Adipose tissue (tissue), 3 donors: Measurements from ENCODE around the gene ATG9B. TPM values are rescaled to one million over a fixed set of nuclear protein-coding genes. Genes with fewer than 3 reads are reported as not detected.

Experiments used
- H3K27ac ChIP-seq: one replicate; pipeline ENCODE4 v1.5.1; 2013; ENCODE audit warnings: low read depth, low read length
- WGBS, 3 donors: extraction: QIAGEN DNeasy Blood & Tissue Kit; methylation state at CpG; one replicate each; pipeline ENCODE4 v1.1.7; 2013; 5-methylcytosine and 5-hydroxymethylcytosine counted together
- polyA plus RNA-seq, 3 donors: library from polyadenylated mRNA; stranded (reverse); fragments of 200-250 nt; gene quantifications; one replicate each; pipeline ENCODE4 v1.2.3, GENCODE V29; 2013
- donor health status: healthy with polysubstance abuse.
- donor health status: Bipolar disorder and iron deficiency.
- donor health status: healthy.

ATG9B gene
- polyA plus RNA-seq, 3 donors = 0.11 to 2.1 (median 0.37) TPM

DNA sequence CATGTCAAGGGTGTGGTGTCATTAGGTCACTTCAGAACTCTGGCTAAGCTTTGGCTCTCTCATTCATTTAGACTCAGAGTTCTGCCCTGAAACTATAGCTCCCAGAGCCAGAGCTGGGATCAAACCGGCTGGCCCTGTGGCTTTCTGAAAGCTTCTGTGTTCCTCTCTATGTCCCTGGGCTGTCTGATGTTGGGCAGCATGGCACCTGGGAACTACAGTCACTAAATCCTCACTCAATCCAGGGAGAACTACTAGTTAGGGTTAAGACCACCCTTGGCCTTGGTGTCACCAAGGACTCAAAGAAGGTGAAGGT, 13.2 kb downstream of the ATG9B start:
- 53 to 73% (median 56%) methylated on average over 1 of the region's 1 CpG for WGBS, 3 donors
- H3K27ac ChIP-seq = no peak overlapping the region

DNA sequence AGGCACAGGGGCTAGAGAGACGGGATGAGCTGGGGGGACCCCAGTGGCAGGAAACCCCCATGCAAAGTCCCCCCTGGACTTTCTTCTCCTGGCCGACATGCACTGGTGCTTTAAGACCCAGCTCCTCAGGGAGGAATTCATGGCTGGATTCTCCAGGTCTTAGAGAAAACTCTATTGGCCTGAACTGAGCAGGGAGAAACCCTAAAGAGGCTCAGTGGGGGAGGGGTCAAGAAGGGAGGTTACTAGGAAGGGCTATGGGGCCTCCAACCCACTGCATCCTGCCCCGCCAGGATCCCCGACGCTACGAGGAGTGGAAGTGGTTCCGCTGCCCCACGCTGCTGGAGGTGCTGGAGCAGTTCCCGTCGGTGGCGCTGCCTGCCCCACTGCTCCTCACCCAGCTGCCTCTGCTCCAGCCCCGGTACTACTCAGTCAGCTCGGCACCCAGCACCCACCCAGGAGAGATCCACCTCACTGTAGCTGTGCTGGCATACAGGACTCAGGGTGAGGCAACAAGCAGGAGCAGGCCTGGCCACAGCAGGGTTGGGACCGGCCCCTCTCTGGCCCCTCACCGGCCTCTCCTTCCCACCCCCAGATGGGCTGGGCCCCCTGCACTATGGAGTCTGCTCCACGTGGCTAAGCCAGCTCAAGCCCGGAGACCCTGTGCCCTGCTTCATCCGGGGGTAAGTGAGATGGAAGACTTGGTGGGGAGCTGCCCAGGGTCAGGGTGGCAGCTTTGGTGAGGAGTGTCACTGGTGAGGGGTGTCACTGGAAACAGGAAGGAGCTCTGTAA, 13.8 kb downstream of the ATG9B start:
- WGBS, 3 donors = 22 to 32% (median 31%) methylated on average over 17 to 18 of the region's 18 CpGs
- H3K27ac ChIP-seq = no peak overlapping the region

DNA sequence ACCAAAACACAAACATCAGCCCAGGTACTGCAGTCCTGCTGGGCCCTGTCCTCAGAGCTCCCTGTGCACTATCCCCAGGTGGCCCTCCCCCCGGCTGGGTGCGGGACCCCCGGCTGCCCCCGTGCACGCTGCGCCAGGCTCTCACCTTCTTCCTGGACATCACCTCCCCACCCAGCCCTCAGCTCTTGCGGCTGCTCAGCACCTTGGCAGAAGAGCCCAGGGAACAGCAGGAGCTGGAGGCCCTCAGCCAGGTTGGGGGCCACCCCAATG, 14.3 kb downstream of the ATG9B start:
- WGBS, 3 donors = 36 to 63% (median 48%) methylated on average over 7 of the region's 7 CpGs

DNA sequence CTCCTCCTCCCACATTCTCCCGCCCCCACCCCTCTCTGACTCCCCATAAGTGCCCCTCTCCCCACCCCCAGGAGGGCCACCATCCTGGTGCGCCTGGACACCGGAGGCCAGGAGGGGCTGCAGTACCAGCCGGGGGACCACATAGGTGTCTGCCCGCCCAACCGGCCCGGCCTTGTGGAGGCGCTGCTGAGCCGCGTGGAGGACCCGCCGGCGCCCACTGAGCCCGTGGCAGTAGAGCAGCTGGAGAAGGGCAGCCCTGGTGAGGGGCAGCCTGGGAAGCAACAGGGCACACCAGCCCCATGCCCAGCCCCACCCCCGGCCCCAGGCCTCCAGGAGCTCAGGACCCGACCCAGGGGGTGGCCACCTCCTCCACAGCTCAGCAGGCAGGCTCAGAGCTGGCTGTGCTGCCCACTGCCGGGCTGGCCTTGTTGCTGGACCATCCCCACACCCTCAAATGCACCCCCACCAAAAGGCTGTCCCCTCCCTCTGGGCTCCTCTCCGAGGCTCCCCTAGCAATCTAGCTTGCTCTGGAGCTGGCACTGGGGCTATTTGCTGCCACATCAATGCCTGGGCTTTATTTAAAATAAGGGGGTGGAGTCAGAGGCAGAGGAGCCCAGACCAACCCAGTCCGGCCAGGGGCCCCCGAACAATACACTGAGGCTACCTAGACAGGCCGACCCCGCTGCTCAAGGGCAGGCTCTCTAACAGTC, 14.8 kb downstream of the ATG9B start:
- WGBS, 3 donors = 56 to 73% (median 71%) methylated on average over 15 to 22 of the region's 22 CpGs
- no peak overlapping the region for H3K27ac ChIP-seq

More for the DNA sequence above, 14.3 kb downstream of the ATG9B start:
- no peak overlapping the region for H3K27ac ChIP-seq

DNA sequence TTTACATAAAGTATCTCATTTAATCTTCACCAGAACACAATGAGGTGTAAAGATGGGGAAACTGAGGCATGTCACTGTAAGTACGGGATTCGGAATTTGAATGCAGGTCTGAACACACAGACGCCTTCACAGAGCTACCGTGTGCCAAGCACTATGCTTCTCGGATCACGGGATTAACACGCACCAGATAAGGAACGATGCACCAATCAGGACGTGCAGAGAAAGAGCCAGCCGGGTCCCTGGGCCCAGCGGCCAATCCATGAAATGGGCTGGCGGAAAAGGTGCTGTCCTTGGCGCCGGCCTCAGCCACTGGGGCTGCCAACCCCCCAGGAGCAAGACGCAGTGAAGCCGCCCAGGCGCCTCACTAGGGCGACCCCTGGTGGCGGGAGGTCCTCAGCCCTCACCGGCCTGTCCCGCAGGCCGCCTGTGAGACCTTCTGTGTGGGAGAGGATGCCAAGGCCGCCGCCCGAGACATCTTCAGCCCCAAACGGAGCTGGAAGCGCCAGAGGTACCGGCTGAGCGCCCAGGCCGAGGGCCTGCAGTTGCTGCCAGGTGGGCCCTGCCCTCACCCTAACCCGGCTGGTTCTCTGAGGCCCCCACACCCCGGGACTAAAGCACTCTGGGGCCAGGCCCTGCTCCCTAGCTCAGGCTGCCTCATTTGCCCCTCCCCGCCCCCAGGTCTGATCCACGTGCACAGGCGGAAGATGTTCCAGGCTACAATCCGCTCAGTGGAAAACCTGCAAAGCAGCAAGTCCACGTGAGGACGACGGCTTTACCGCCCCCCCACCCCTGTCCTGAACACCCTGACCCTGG, 15.6 kb downstream of the ATG9B start:
- H3K27ac ChIP-seq = no peak overlapping the region
- 34 to 56% (median 50%) methylated on average over 40 of the region's 40 CpGs for WGBS, 3 donors

DNA sequence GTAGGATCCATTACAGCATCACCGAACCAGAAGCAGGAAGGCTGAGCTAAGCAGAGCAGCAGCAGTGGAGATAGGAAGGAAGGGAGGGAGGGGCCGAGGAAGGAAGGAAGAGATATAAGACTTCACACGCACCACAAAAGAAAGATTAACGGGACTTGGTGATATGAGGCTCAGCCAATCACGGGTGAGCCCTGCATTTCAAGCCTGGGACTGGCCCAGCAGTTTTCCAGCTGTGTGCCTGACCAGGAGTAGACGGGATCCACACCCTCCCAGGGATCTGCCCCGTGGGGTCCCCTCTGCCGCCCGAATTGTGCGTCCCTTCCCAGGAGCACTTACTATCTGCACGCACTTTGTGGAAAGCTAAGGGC, 16.2 kb downstream of the ATG9B start:
- H3K27ac ChIP-seq = no peak overlapping the region
- WGBS, 3 donors = 24 to 41% (median 25%) methylated on average over 11 of the region's 11 CpGs

DNA sequence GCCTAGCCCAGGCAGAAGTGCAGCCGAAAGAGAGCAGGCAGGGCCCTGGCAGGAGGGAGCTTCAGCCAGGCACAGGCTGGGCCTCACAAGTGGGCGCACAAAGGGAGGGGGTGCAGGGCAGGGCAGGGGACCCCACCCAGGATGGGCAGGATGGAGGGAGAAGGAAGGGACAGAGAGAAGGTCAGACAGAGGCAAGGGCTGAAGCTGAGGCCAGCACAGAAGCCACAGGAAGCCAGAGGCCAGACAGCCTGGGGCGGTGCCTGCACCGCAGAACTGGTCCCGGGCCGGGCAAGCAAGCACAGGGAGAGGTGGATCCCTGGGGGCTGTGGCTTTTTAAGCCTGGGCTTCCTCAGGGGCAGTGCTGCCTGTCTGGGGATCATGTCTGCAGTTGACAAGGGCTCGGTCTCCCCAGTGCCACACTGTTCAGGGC, 16.8 kb downstream of the ATG9B start:
- H3K27ac ChIP-seq = no peak overlapping the region
- 26 to 82% (median 70%) methylated on average over 7 of the region's 7 CpGs for WGBS, 3 donors

DNA sequence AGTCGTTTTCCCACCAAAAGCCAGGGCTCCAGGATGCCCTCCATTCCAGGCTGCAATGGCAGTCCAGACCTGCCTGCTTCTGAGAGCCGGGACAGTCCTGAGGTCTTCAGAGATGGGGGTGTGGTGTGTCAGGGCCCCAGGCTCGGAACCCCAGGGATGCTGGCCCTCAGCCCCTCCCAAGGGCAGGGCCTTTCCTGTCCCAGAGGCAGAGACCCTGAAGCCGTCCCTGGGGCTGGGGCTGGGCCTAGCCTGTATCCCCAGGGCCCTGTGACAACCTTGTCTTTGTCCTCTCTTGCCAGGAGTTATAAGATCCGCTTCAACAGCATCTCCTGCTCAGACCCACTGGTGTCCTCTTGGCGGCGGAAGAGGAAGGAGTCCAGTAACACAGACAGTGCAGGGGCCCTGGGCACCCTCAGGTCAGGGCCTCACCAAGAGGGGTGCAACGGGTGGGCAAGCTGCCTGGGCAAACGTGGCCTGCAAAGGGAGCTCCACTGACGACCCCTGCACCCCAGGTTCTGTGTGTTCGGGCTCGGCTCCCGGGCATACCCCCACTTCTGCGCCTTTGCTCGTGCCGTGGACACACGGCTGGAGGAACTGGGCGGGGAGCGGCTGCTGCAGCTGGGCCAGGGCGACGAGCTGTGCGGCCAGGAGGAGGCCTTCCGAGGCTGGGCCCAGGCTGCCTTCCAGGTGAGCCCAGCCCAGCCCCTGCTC, 17.5 kb downstream of the ATG9B start:
- H3K27ac ChIP-seq = no peak overlapping the region
- WGBS, 3 donors = 76 to 84% (median 83%) methylated on average over 22 to 23 of the region's 23 CpGs

DNA sequence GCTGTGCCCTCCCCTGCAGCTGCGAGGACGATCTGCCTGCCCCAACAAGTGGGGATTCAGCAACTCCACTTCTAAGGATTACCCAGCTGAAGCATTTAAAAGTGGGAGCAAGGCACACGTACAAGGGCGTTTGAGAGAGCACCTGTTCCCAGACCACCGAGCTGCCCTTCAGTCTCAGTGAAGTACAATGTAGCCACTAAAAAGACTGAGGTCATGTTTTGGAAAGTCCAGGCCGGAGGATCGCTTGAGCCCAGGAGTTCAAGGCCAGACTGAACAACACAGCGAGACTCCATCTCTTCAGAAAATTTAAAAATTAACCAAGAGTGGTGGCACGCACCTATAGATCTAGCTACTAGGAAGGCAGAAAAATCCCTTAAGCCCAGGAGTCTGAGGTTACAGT, 18.7 kb downstream of the ATG9B start:
- H3K27ac ChIP-seq = no peak overlapping the region
- WGBS, 3 donors = 59 to 94% (median 86%) methylated on average over 9 of the region's 9 CpGs

DNA sequence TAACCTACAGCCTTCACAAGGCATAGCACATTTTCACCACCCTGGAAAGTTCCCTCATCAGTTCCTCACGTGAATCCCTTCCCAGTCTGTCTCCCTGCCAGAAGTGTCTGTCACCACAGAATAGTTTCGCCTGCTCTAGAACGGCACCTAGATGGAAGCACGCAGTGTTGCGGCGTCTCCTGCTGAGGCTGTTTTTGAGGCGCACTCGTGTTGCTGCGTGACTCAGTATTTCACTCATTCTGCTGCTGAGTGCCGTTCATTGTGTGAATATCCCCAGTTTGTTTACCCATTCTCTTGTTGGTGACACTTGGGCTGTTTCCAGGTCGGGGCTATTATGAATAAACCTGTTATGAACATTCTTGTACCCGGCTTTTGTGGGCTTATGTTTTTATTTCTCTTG, 20.7 kb downstream of the ATG9B start:
- no peak overlapping the region for H3K27ac ChIP-seq
- WGBS, 3 donors = 45 to 84% (median 73%) methylated on average over 12 of the region's 12 CpGs

DNA sequence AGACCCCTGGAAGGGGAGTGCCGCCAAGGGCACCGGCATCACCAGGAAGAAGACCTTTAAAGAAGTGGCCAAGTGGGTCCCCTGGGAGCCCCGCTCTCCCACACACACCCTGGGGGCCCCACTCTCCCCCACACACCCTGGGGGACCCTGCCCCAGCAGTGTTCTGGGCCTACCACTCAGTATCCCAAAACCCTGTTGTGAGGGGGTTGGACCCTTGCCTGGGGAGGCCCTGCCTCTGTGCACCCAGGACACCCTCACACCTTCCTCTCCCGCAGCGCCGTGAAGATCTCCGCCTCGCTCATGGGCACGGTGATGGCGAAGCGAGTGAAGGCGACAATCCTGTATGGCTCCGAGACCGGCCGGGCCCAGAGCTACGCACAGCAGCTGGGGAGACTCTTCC, 22.7 kb downstream of the ATG9B start:
- WGBS, 3 donors = 94 to 95% (median 95%) methylated on average over 16 of the region's 16 CpGs
- no peak overlapping the region for H3K27ac ChIP-seq

DNA sequence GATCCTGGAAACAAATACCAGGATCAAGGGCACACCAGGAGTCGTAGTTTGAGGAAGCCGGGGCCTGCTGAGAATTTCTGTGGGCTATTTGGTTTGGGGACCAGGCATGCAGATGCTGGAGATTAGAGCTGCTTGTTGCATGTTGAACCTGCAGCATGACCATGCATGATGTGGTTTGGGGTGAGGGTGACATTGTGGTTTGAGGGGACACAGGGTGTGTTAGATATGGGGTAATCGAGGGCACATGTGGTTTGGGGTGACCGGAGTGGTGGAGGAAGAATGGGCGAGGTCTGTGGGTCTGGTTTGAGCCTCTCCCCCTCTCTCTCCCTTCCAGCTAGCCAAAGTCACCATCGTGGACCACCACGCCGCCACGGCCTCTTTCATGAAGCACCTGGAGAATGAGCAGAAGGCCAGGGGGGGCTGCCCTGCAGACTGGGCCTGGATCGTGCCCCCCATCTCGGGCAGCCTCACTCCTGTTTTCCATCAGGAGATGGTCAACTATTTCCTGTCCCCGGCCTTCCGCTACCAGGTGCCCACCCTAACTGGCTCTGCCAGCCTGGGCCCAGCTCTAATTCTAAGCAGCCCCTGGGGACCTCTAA, 23.3 kb downstream of the ATG9B start:
- H3K27ac ChIP-seq = no peak overlapping the region
- WGBS, 3 donors = 72 to 90% (median 83%) methylated on average over 10 to 13 of the region's 13 CpGs

DNA sequence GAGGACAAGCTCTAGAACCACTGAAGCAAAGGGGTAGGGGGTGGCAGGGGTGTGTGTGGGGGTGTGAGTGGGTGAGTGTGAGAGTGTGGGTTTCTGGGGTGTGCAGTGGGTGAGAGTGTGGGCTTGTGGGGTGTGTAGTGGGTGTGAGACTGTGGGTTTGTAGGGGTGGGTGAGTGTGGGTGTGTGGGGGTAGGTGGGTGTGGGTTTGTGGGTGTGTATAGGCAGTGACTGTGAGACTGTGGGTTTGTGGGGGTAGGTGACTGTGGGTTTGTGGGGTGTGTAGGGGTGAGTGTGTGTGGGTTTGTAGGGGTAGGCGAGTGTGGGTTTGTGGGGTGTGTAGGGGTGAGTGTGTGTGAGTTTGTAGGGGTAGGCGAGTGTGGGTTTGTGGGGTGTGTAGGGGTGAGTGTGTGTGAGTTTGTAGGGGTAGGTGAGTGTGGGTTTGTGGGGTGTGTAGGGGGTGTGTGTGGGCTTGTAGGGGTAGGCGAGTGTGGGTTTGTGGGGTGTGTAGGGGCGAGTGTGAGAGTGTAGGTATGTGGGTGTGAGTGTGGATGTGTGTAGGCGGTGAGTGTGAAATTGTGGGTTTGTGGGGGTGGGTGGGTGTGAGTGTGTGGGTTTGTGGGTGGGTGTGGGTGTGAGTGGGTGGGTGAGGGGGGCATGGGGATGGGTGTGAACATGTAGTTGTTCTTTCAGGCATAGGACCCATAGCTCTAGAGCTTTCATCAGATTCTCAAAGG, 24.6 kb downstream of the ATG9B start:
- 85 to 92% (median 90%) methylated on average over 5 of the region's 5 CpGs for WGBS, 3 donors
- no peak overlapping the region for H3K27ac ChIP-seq

DNA sequence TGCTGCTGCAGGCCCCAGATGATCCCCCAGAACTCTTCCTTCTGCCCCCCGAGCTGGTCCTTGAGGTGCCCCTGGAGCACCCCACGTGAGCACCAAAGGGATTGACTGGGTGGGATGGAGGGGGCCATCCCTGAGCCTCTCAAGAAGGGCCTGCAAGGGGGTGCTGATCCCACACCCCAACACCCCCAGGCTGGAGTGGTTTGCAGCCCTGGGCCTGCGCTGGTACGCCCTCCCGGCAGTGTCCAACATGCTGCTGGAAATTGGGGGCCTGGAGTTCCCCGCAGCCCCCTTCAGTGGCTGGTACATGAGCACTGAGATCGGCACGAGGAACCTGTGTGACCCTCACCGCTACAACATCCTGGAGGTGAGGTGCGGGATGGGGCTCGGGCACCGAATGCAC, 25.3 kb downstream of the ATG9B start:
- WGBS, 3 donors = 87 to 93% (median 90%) methylated on average over 12 of the region's 12 CpGs
- H3K27ac ChIP-seq = no peak overlapping the region

DNA sequence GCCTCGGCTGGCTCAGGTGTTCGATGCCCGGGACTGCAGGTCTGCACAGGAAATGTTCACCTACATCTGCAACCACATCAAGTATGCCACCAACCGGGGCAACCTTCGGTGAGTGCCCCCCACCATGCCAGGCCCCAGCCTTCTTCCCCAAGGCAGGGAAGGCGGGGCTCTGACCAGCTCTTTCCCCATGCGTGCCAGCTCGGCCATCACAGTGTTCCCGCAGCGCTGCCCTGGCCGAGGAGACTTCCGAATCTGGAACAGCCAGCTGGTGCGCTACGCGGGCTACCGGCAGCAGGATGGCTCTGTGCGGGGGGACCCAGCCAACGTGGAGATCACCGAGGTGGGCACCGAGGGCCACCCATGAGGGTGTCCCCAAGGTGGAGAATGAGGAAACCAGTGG, 26.0 kb downstream of the ATG9B start:
- no peak overlapping the region for H3K27ac ChIP-seq
- WGBS, 3 donors = 86 to 93% (median 91%) methylated on average over 20 of the region's 20 CpGs

DNA sequence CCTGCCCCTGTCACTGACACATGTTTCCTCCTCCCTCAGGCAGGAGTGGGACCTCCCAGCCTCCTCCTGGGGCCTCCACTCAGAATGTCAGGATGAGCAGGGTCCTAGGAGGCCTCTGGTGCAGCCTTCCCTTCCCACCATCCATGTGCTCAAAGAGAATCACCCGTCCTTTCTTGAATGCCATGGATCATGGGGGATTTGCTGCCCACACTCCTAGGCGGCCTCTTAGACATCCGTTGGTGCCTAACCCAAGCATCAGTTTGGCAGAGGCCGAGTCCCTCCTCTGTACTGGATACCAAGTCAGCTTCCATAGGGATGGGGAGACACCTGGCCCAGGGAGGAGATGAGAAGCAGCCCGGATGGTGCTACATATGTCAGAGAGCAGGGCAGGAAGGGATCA, 26.5 kb downstream of the ATG9B start:
- H3K27ac ChIP-seq = no peak overlapping the region
- 85 to 90% (median 88%) methylated on average over 5 of the region's 5 CpGs for WGBS, 3 donors

DNA sequence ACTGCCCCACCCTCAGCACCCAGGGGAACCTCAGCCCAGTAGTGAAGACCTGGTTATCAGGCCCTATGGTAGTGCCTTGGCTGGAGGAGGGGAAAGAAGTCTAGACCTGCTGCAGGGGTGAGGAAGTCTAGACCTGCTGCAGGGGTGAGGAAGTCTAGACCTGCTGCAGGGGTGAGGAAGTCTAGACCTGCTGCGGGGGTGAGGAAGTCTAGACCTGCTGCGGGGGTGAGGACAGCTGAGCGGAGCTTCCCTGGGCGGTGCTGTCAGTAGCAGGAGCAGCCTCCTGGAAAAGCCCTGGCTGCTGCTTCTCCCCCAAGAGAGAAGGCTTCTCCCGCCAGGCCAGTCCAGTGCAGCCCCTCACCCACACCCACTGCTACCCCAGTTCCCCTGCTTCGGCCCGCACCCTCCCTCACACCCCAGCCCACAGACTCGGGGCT, 27.2 kb downstream of the ATG9B start:
- 60 to 89% (median 65%) methylated on average over 4 to 8 of the region's 8 CpGs for WGBS, 3 donors

More for the DNA sequence above, 27.2 kb downstream of the ATG9B start:
- H3K27ac ChIP-seq = no peak overlapping the region
